HFF-Myc (cell line): ENCODE measurements around the gene HELZ.

Experiments used
- DNase-seq: peaks from one replicate; pipeline ENCODE4 v3.0.0-alpha.2; 2011; ENCODE audit warnings: low read depth; ENCODE audit errors: extremely low read depth
- H3K4me3 ChIP-seq: replicated peaks from 2 replicates; pipeline ENCODE4 v1.5.1; 2011; ENCODE audit warnings: low read depth, mild to moderate bottlenecking, control low read depth, low read length
- TF ChIP-seq, protein P1 (sequence below): IDR thresholded peaks from 2 replicates; pipeline ENCODE4 v1.5.1; 2012; ENCODE audit warnings: mild to moderate bottlenecking, low read depth, low read length, control low read depth; ENCODE audit errors: missing control alignments

HELZ gene

DNA sequence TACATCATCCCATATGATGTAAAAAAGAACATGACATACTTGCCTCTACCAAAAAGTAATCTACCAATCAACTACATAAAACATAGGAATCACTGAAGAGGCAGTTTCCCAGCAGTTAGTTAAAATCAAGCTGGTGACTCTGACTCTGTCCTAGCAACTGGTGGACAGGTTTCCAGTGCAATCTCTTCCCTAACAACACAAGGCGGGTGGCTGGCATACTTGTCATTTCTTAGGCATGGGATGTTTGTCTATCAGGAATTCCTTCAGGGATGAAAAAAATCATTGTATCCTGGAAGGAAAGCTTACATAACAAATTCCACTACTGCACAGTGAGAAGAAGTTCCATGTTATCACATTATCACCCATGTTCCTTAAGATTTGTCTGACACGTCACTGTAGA lies 50.9 kb downstream of the HELZ start:
- H3K4me3 ChIP-seq, result no peak overlapping the region
- no peak for DNase-seq
- TF ChIP-seq, protein P1, sequence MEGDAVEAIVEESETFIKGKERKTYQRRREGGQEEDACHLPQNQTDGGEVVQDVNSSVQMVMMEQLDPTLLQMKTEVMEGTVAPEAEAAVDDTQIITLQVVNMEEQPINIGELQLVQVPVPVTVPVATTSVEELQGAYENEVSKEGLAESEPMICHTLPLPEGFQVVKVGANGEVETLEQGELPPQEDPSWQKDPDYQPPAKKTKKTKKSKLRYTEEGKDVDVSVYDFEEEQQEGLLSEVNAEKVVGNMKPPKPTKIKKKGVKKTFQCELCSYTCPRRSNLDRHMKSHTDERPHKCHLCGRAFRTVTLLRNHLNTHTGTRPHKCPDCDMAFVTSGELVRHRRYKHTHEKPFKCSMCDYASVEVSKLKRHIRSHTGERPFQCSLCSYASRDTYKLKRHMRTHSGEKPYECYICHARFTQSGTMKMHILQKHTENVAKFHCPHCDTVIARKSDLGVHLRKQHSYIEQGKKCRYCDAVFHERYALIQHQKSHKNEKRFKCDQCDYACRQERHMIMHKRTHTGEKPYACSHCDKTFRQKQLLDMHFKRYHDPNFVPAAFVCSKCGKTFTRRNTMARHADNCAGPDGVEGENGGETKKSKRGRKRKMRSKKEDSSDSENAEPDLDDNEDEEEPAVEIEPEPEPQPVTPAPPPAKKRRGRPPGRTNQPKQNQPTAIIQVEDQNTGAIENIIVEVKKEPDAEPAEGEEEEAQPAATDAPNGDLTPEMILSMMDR, result no peak

DNA sequence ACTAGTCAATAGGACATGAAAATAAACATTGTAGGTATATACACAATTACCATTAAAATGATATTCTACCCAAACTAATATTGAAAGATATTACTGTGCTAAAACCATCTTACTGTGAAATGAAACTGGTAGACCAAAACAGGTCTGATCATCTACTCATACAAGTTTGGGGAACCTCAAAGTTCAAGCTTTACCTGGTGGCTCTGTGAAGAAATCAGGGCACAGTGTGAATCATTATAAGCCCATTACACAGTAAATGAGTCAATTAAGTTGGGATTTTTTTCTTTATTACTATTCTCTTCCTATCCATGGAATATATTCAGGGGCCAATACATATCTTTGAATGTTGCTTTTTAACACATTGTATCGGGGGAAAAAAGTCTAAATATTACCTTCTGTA lies 57.1 kb downstream of the HELZ start:
- TF ChIP-seq, protein P1, result no peak
- no peak overlapping the region for H3K4me3 ChIP-seq
- DNase-seq, result no peak

DNA sequence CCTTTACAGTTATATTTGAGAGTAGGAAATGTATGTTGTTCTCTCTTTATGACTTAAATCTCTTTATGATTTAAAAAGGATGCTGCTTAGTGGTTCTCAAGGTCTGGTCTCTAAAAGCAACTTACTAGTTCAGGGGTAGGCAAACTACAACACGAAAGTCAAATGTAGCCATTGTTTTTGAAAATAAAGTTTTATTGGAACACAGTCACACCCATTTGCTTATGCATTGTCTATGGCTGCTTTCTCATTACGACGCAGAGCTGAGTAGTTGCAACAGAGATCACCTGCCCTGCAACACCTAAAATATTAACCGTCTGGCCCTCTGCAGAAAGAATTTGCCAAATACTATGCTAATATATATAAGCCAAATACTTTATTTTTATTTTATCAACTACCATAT lies 58.2 kb downstream of the HELZ start:
- H3K4me3 ChIP-seq, result no peak overlapping the region
- TF ChIP-seq, protein P1, result no peak
- no peak for DNase-seq

DNA sequence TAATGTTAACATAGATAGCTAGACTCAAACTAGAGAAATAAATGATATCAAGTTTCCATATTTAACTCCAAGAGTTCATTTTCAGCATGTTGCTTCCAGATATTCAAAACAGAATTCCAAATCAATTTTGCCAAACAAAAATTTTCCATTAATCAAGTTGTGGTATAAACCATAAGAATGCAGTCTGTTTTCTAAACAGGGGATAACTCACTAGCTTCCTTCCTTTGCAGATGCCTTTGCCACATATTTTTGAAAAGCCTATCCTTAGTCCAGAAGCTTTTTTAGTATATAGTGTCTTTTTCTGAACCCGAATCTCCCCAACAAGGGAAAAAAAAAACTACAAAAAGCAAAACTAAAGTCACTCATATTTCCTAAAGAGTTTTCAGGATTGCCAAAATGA lies 61.5 kb downstream of the HELZ start:
- TF ChIP-seq, protein P1, result no peak
- H3K4me3 ChIP-seq, result no peak overlapping the region
- DNase-seq, result no peak

DNA sequence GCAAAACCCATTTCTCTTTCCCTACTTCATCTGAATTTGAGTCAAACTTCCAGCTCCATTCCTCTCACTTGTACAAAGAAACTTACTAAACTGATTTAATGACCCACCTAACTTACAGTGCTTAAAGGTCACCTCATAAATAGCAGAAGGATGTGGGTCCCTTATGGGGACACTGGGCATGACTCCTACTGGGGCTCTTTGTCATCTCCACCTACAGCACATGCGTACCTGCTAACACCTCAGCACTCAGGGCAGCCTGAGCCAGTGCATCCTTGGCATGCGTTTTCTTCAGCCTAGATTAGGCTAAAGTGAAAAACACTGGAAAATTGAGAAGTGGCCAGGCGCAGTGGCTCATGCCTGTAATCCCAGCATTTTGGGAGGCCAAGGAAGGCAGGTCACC lies 63.2 kb downstream of the HELZ start:
- no peak overlapping the region for H3K4me3 ChIP-seq
- DNase-seq, result no peak
- TF ChIP-seq, protein P1, result no peak

DNA sequence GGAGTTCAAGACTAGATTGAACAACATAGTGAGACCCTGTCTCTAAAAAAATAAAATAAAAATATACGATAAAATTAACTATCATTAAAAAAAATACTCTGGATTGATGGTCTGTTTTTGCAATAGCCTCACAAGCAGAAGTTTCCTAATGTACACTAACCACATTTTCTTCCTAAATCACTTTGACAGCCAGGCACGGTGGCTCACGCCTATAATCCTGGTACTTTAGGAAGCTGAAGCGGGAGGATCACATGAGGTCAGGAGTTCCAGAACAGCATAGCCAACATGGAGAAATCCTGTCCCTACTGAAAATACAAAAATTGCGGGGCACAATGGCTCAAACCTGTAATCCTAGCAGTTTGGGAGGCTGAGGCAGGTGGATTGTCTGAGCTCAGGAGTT lies 64.7 kb downstream of the HELZ start:
- no peak for DNase-seq
- H3K4me3 ChIP-seq, result no peak overlapping the region
- TF ChIP-seq, protein P1, result no peak

DNA sequence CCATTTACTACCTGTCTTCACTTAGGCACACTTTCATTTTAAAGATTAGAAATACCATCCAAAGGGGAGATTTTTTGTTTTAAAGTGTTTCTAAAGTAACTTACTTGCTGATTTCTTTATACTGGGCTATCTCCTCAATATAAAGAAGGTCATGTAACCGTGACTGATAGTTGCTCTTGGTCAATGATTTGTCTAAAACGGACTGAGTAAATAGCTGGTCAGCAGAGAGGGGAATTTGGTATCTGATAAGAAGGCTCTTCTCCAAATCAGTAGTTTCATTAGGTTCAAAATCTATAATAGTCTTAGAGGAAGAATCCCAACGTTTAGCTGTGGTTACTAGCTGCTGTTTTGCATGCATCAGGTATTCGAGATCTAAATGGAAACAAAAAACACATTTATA lies 66.4 kb downstream of the HELZ start:
- DNase-seq, result no peak
- TF ChIP-seq, protein P1, result no peak
- no peak overlapping the region for H3K4me3 ChIP-seq
